SW480 (cell line): ENCODE data around the gene SLC30A3.
"Not testable (repeated sequence)": the region's sequence is repeated elsewhere in the genome, so short reads cannot be mapped to it uniquely, and the experiment has no call there.

Experiments
- DNase-seq: peaks from one replicate; pipeline ENCODE4 v3.0.0-alpha.2; 2016; ENCODE audit warnings: low spot score

Gene SLC30A3

GRCh38 chr2:27262379-27263286 lies at the start of gene SLC30A3:
SLC30A3 (minus strand) TSS chr2:27263047; CDS start chr2:27262906, 141 bp downstream.
- peak; percentile 76 for DNase-seq

- DNase-seq: no peak
Measured at GRCh38 chr2:27312152-27312551, 49.3 kb upstream of the SLC30A3 start.

GRCh38 chr2:27309651-27310050 lies 46.8 kb upstream of the SLC30A3 start:
- DNase-seq: no peak

DNA sequence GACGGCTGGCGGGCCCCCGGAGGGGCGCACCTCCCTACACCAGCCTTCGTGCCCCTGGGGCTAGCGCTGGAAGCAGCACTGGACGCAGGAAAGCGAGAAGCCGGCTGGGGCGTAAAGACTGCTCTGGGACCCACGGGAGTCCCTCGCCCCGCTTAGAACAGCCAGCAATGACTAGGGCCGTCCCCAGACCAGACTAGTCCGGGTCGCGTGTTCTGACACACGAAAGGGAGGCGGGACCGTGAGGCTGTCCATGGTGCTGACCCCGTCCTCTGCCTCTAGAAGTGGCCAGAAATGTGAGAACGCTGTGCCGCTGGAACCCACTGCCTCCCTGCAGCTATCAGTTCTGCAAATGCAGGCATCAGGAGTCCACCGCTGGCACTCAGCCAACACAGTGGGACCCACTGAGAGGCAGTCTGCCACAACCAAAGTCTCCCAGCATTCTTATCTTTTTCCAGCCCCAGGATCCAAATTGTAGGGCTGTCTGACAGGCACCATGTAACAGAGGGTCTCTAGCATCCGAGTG lies 45.6 kb upstream of the SLC30A3 start, which contains the start of gene UCN:
TSS of gene UCN (minus strand) at position 87 of the 523 bp plus-strand sequence. CDS start 550 bp downstream, outside the sequence.
- DNase-seq: no peak

- DNase-seq: no peak
Measured at GRCh38 chr2:27307545-27308358, 44.9 kb upstream of the SLC30A3 start.

- no peak for DNase-seq
Measured at GRCh38 chr2:27307287-27307544, 44.4 kb upstream of the SLC30A3 start.

DNA sequence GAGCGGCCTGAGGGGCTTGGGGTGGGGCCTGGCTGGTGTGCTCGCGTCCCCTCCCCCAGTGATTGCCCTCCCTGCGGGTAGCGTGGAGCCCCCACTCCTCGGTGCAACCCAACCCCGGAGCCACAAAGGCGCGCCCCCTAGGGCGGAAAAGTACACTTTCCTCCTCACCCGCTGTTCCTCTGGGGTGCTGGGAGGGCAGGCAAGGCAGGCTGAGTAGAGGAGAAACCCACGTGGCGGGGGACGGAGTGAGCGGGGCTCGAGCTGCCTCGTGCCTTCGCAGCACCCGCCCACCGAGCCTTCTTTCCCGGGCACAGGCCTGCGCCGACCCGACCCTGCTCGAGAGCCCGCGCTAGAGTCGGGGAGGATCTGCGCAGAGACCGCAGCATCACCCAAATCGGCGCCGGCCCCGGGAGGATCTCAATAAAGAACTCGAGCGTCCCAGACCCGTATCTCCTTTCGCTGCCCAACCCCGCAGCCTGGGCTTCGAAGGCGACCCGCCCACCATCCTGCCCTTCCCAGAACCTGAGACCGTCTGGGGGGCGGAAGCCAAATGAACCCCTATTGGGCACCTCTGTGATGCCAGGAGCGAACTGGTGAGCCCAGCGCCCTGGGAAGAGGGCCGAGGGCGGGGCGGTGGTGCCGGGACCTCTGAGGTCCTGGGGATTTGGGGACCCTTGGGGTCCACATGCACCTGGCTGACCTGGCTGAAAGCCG lies 43.9 kb upstream of the SLC30A3 start:
- no peak for DNase-seq

DNA sequence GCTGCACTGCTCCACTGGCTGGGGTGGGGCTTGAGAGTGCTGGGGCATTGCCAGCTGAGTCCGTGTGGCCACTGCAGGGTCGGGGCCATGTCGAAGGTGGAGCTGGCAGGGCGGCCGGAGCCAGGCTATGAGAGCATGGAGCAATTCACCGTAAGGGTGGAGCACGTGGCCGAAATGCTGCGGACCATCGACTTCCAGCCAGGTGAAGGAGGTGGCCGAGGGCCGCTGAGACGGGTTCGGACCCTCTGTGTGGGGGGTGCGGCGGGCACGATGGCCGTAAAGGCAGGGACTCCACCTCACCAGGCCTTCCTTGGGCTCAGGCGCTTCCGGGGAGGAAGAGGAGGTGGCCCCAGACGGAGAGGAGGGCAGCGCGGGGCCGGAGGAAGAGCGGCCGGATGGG lies 43.3 kb upstream of the SLC30A3 start:
- DNase-seq: no peak

DNA sequence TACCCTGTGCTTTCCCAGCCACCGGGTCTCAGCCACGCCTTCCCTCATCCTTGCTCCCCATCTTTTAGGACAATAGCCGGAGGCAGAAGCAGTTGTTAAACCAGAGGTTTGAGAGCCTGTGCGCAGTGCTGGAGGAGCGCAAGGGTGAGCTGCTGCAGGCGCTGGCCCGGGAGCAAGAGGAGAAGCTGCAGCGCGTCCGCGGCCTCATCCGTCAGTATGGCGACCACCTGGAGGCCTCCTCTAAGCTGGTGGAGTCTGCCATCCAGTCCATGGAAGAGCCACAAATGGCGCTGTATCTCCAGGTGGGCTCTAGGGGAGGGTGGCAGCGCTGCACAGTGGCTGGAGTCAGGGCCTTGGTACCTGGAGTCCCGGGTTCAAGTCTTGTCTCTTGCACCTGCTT lies 42.7 kb upstream of the SLC30A3 start:
- DNase-seq: no peak

GRCh38 chr2:27304488-27305240 lies 41.8 kb upstream of the SLC30A3 start:
- DNase-seq: no peak

DNA sequence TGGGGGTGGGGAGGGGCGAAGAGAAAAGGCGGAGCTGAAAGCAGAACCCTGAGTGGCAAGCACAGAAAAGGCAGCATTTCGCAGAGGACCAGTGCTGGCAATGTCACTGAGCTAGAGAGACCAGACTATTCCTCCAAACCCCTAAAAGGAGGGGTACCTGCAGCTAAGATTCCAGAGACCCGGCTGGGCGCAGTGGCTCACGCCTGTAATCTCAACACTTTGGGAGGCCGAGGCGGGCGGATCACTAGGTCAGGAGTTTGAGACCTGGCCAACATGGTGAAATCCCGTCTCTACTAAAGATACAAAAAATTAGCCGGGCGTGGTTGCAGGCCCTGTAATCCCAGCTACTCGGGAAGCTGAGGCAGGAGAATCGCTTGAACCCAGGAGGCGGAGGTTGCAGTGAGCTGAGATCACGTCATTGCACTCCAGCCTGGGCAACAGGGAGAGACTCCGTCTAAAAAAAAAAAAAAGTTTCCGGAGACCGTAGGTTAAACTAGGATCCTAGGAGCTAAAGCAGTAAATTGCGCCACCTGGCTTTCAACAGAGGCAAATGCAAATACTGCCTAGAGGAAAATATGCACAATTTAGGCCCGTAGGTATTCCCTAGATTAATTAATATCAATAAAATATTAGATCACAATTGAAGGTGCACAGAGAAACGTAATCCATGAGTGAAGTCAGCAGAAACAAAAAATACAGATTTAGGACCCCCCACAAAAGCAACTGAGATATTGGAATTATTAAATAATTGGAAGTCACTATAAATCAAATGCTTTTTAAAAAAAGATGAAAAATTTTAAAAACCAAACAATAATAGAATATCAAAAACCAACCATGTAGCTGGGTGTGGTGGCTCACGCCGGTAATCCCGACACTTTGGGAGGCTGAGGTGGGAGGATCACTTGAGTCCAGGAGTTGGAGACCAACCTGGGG lies 40.5 kb upstream of the SLC30A3 start:
- DNase-seq: peak; percentile 82

DNA sequence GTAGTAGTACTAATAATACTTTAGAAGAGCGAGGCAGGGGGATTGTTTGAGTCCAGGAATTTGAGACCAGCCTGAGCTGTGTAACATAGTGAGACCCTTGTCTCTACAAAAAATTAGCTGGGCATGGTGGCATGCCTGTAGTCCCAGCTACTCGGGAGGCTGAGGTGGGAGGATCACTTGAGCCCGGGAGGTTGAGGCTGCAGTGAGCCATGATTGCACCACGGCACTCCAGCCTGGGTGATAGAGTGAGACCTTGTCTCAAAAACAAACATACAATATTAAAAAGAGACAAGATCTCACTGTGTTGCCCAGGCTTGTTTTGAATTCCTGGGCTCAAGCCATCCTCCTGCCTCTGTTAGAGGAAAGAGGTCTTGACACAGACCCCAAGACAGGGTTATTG lies 37.8 kb upstream of the SLC30A3 start:
- not testable (repeated sequence) for DNase-seq

DNA sequence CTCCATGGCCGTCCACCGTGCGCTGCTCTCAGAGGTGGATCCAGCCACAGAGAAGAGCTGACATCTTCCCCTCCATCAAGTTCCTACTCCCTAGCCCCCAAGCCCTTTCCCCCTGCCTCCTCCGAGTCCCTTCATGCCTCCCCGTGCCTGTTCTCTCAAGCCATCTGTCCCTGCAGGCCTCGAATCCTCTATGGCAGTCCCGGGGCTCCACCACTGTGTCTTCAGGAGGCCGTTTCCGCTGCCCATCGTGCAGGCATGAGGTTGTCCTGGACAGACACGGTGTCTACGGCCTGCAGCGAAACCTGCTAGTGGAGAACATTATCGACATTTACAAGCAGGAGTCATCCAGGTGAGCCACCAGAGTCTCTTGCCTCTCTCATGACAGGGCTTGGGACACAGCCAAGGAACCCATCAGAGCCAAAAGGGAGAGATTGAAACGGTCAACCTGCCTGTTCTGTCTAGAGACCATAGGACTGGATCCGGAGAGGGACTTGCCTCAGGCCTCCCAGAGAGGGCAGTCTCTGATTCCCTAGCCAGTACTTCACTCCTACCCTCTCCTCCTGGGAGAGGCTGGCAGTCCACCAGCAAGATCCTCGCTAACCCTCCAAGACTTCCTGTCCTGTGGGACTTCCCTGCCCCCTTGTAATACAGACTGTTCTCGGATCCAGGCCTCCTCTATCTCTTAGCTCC lies 35.7 kb upstream of the SLC30A3 start:
- no peak for DNase-seq

GRCh38 chr2:27297195-27297594 lies 34.3 kb upstream of the SLC30A3 start:
- no peak for DNase-seq

- DNase-seq: no peak
Measured at GRCh38 chr2:27296481-27296880, 33.6 kb upstream of the SLC30A3 start.

GRCh38 chr2:27294928-27295327 lies 32.1 kb upstream of the SLC30A3 start:
- DNase-seq: no peak

DNA sequence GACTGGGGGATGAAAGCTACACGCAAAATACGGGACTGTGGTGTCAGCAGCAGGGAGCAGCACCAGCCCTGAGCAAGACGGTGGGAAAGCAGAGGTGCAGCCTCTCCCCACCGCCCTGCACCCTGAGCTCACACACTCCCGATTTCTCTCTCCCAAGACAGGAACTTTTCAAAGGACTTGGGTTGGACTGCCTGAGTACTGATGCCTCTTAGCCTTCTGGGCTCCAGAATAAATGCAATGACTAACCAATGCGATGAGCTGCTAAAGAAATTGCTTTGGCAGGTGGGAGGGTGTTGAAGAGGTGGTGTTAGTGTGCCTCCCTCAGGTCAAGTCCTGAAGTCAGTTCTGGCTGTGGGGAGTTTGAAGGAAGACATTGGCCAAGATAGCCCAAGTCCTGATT lies 29.0 kb upstream of the SLC30A3 start:
- peak; percentile 34 for DNase-seq

GRCh38 chr2:27290549-27290948 lies 27.7 kb upstream of the SLC30A3 start:
- no peak for DNase-seq

DNA sequence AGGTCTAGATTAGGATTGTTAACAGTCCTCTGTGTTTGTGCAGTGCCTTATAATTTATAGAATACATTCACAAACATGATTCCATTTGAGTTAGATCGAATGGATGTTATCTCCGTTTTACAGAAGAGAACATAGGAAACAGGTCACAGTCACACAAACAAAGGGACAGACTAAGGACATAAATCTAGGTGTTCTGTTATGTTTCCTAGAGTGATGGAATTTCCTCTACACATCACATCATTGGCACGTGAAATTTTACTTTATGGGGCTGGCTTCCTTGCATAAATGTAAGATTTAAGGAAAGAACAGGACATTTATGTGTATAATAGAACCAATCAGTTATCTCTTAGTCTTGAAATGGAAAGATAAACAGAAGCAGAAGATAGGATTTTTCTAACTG lies 25.8 kb upstream of the SLC30A3 start:
- DNase-seq: no peak

DNA sequence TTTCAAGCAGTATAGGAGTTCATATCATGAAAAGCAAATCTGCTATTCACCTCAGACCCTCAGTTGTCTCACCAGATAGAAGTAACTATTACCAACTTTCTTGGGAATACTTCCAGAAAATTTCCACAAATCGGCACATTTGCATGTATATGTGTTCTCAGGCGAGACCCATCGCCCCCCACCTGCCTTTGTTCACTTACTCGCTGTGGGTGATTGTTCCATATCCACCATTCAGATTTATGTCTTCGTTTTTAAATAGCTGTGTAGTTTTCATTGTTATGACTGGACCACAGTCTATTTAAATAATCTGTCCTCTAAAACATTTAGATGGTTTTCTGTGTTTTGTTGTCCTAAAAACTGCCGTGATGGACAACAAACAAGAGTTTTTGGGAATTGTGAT lies 22.6 kb upstream of the SLC30A3 start:
- no peak for DNase-seq
